Hindlimb muscle (tissue), 1 donor: ENCODE measurements around the gene RHBDL3. TPM values are rescaled to one million over a fixed set of nuclear protein-coding genes. Genes with fewer than 3 reads are reported as not detected.

Experiments used
- polyA plus RNA-seq: library from polyadenylated mRNA; unstranded; fragments of 120-200 nt; gene quantifications from one replicate; pipeline ENCODE4 v1.2.1, GENCODE V29; 2013; ENCODE audit not compliant: insufficient read length

The RHBDL3 gene
- polyA plus RNA-seq, 1 donor = 1.7 TPM

Other genes with a start within 250 kb of the RHBDL3 start
- gene RHOT1, start 123.3 kb upstream of the RHBDL3 start, polyA plus RNA-seq = 38.6 TPM
- gene C17orf75, start 76.3 kb downstream of the RHBDL3 start, polyA plus RNA-seq = 20.5 TPM
- gene ZNF207, start 84.3 kb downstream of the RHBDL3 start, polyA plus RNA-seq = 111 TPM
- 56.7 TPM for gene PSMD11, start 178.7 kb downstream of the RHBDL3 start, polyA plus RNA-seq
- gene CDK5R1, start 221.2 kb downstream of the RHBDL3 start, polyA plus RNA-seq = 13.6 TPM